Lung (tissue), 12 donors: ENCODE results near the gene PPP2R5A. TPM values are rescaled to one million over a fixed set of nuclear protein-coding genes. Genes with fewer than 3 reads are reported as not detected.

Source experiments
- ATAC-seq: fragments of 200-7000 bp; cut with Tn5 transposase; one replicate; pipeline ENCODE4 v1.9.1; 2020; ENCODE audit warnings: moderate number of reproducible peaks; ENCODE audit not compliant: insufficient read depth, low FRiP score
- DNase-seq, 3 donors: peaks; one replicate each; pipeline ENCODE4 v3.0.0-alpha.2; 2013 to 2017
- H3K27ac ChIP-seq, 2 donors: one replicate each; pipeline ENCODE4 v1.5.1; 2013; ENCODE audit warnings: mild to moderate bottlenecking in 2 of 2, moderate library complexity in 2 of 2, control low read depth in 1 of 2, inconsistent platforms in 1 of 2, low read depth in 1 of 2, low read length in 1 of 2
- H3K27me3 ChIP-seq, 3 donors: one replicate each; pipeline ENCODE4 v1.5.1; 2013; ENCODE audit warnings: low read length in 2 of 3; ENCODE audit not compliant: control insufficient read depth in 3 of 3, insufficient read depth in 3 of 3
- H3K36me3 ChIP-seq, 4 donors: one replicate each; pipeline ENCODE4 v1.5.1; 2013; ENCODE audit warnings: low read length in 4 of 4, mild to moderate bottlenecking in 1 of 4, moderate library complexity in 1 of 4; ENCODE audit not compliant: control insufficient read depth in 4 of 4, insufficient read depth in 4 of 4
- H3K4me1 ChIP-seq, 5 donors: one replicate each; pipeline ENCODE4 v1.5.1; 2013; ENCODE audit warnings: low read length in 5 of 5, mild to moderate bottlenecking in 2 of 5, moderate library complexity in 1 of 5; ENCODE audit not compliant: control insufficient read depth in 5 of 5, insufficient read depth in 5 of 5
- H3K4me3 ChIP-seq: one replicate; pipeline ENCODE4 v1.5.1; 2013; ENCODE audit warnings: mild to moderate bottlenecking, control low read depth, moderate library complexity
- H3K9ac ChIP-seq, 2 donors: one replicate each; pipeline ENCODE4 v1.5.1; 2013; ENCODE audit warnings: low read length in 2 of 2, control low read depth in 1 of 2; ENCODE audit not compliant: insufficient read depth in 1 of 2
- H3K9me3 ChIP-seq, 4 donors: one replicate each; pipeline ENCODE4 v1.5.1; 2013; ENCODE audit warnings: low read length in 3 of 4, mild to moderate bottlenecking in 1 of 4, moderate library complexity in 1 of 4; ENCODE audit not compliant: control insufficient read depth in 4 of 4, insufficient read depth in 3 of 4
- CTCF ChIP-seq: IDR thresholded peaks from 2 replicates; pipeline ENCODE4 v1.5.1; 2012; ENCODE audit warnings: mild to moderate bottlenecking; ENCODE audit errors: control extremely low read depth, extremely low read depth
- WGBS, 2 donors: extraction: QIAGEN DNeasy Blood & Tissue Kit; methylation state at CpG; one replicate each; pipeline ENCODE4 v1.1.7; 2013; 5-methylcytosine and 5-hydroxymethylcytosine counted together
- polyA plus RNA-seq, 2 donors: library from polyadenylated mRNA; stranded (reverse); fragments of 200-250 nt; gene quantifications; one replicate each; pipeline ENCODE4 v1.2.1, GENCODE V29; 2013
- total RNA-seq, 2 donors: library from RNA; depleted of rRNA in 1 of 2; stranded (reverse); fragments of >200 nt in 1 of 2; gene quantifications; one replicate each; pipeline ENCODE4 v1.2.1, GENCODE V29; 2014 to 2021
- donor health status: control.
- donor health status: control.
- donor health status: Bipolar disorder and iron deficiency.
- donor health status: healthy.
- donor health status: DM: yes; HTN: yes; CAD: no.

Gene PPP2R5A
- total and polyA plus RNA-seq, 4 donors: 31.3 to 143 (median 54.3) TPM

- WGBS, 2 donors: 60 to 74% methylated on average over 1 of the region's 1 CpG
- Histone ChIP-seq H3K9ac (no peak overlapping the region), H3K4me1 (no peaks in the 10 kb centered on the region), H3K9me3 (no peaks in the 10 kb centered on the region), H3K36me3 (peaks cover 3 to 12% (median 6%) of the 10 kb centered on the region in 4 donors), H3K27ac (no peak overlapping the region), H3K27me3 (no peaks in the 10 kb centered on the region), H3K4me3 (no peak overlapping the region)
- no peak for DNase-seq
- ATAC-seq: no peak
- TF ChIP-seq CTCF: no peak
Observed at GRCh38 chr1:212341090-212341489, 55.9 kb downstream of the PPP2R5A start.

- H3K36me3 ChIP-seq: peaks cover 0 to 17% (median 9%) of the 10 kb centered on the region in 4 donors
- no peaks in the 10 kb centered on the region for H3K27me3 ChIP-seq
- ATAC-seq: no peak
Observed at GRCh38 chr1:212344905-212345304, 59.7 kb downstream of the PPP2R5A start.

GRCh38 chr1:212346601-212347000 is 61.4 kb downstream of the PPP2R5A start:
- no peak for TF ChIP-seq CTCF
- H3K27ac ChIP-seq: no peak overlapping the region
- no peak for DNase-seq
- no peaks in the 10 kb centered on the region for H3K9me3 ChIP-seq
- H3K27me3 ChIP-seq: no peaks in the 10 kb centered on the region
- no peak overlapping the region for H3K9ac ChIP-seq
- 85 to 88% methylated on average over 1 of the region's 1 CpG for WGBS, 2 donors
- H3K4me3 ChIP-seq: no peak overlapping the region
- no peaks in the 10 kb centered on the region for H3K4me1 ChIP-seq
- ATAC-seq: no peak
- H3K36me3 ChIP-seq: peaks cover 0 to 17% (median 13%) of the 10 kb centered on the region in 4 donors

More at GRCh38 chr1:212344905-212345304, 59.7 kb downstream of the PPP2R5A start:
- no peaks in the 10 kb centered on the region for H3K4me1 ChIP-seq
- 96 to 97% methylated on average over 4 of the region's 4 CpGs for WGBS, 2 donors
- no peak overlapping the region for H3K27ac ChIP-seq
- H3K4me3 ChIP-seq: no peak overlapping the region
- H3K9me3 ChIP-seq: no peaks in the 10 kb centered on the region
- no peak for DNase-seq
- TF ChIP-seq CTCF: no peak
- H3K9ac ChIP-seq: no peak overlapping the region
